ENCODE results near the gene EYA2. TPM values are rescaled to one million over a fixed set of nuclear protein-coding genes. Genes with fewer than 3 reads are reported as not detected.

The EYA2 gene
- total and polyA plus RNA-seq, 2 donors from 2014 or later = 2.6 to 7.9 TPM

DNA sequence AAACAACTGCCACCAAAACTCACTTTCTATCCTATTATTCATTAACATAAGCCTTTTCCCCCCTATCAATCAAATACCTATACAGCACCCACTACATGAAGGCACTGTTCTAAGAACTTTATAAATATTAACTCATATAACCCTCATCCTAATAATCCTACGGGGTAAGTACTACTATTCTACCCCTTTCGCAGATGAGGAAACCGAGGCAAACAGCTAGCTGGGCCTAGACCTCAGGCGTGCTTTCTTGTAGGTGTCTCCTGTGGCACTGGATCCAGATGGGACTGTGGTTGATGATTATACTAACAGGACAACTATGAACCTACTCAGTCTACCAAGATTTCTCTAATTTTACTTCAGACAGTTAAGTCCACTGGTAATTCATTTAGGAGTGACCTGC is 330.2 kb downstream of the EYA2 start:
- Histone ChIP-seq H3K9me3 (ENCODE audit: control insufficient read depth in 2 of 3, insufficient read depth in 1 of 3, low read length in 3 of 3) (no peaks in the 10 kb centered on the region), H3K27ac (ENCODE audit: low read depth in 2 of 2, low read length in 2 of 2) (no peak overlapping the region), H3K9ac (ENCODE audit: low read length in 3 of 3) (no peak overlapping the region), H3K4me1 (ENCODE audit: control insufficient read depth in 2 of 3, insufficient read depth in 2 of 3, low read depth in 1 of 3, low read length in 3 of 3) (no peaks in the 10 kb centered on the region), H3K27me3 (ENCODE audit: control insufficient read depth, insufficient read depth, low read length) (no peaks in the 10 kb centered on the region), H3K36me3 (ENCODE audit: control insufficient read depth in 2 of 3, insufficient read depth in 3 of 3, low read length in 3 of 3) (peaks cover 5 to 40% (median 17%) of the 10 kb centered on the region in 3 donors), H3K4me3 (ENCODE audit: low read length in 3 of 3) (no peak overlapping the region)
- intact Hi-C loops (cut with DNase I) = no loop called here
- DNase-seq (no peak), FAIRE-seq (no peak)
- TF ChIP-seq, protein P1, sequence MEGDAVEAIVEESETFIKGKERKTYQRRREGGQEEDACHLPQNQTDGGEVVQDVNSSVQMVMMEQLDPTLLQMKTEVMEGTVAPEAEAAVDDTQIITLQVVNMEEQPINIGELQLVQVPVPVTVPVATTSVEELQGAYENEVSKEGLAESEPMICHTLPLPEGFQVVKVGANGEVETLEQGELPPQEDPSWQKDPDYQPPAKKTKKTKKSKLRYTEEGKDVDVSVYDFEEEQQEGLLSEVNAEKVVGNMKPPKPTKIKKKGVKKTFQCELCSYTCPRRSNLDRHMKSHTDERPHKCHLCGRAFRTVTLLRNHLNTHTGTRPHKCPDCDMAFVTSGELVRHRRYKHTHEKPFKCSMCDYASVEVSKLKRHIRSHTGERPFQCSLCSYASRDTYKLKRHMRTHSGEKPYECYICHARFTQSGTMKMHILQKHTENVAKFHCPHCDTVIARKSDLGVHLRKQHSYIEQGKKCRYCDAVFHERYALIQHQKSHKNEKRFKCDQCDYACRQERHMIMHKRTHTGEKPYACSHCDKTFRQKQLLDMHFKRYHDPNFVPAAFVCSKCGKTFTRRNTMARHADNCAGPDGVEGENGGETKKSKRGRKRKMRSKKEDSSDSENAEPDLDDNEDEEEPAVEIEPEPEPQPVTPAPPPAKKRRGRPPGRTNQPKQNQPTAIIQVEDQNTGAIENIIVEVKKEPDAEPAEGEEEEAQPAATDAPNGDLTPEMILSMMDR (IDR thresholded peaks at IDR 0.05; ENCODE audit: borderline replicate concordance, extremely low read depth, insufficient read depth) = no peak

GRCh38 chr20:47225458-47225857 is 330.8 kb downstream of the EYA2 start:
- Histone ChIP-seq H3K27ac (ENCODE audit: low read depth in 2 of 2, low read length in 2 of 2) (no peak overlapping the region), H3K9me3 (ENCODE audit: control insufficient read depth in 2 of 3, insufficient read depth in 1 of 3, low read length in 3 of 3) (no peaks in the 10 kb centered on the region), H3K9ac (ENCODE audit: low read length in 3 of 3) (no peak overlapping the region), H3K27me3 (ENCODE audit: control insufficient read depth, insufficient read depth, low read length) (no peaks in the 10 kb centered on the region), H3K4me1 (ENCODE audit: control insufficient read depth in 2 of 3, insufficient read depth in 2 of 3, low read depth in 1 of 3, low read length in 3 of 3) (no peaks in the 10 kb centered on the region), H3K4me3 (ENCODE audit: low read length in 3 of 3) (no peak overlapping the region), H3K36me3 (ENCODE audit: control insufficient read depth in 2 of 3, insufficient read depth in 3 of 3, low read length in 3 of 3) (peaks cover 5 to 38% (median 17%) of the 10 kb centered on the region in 3 donors)
- TF ChIP-seq, protein P1 (IDR thresholded peaks at IDR 0.05; ENCODE audit: borderline replicate concordance, extremely low read depth, insufficient read depth) = no peak
- no peak for DNase-seq
- intact Hi-C loops (cut with DNase I) = no loop called here
- FAIRE-seq = no peak

GRCh38 chr20:47227119-47227518 is 332.5 kb downstream of the EYA2 start:
- no peak overlapping the region for H3K9ac ChIP-seq (ENCODE audit: low read length in 3 of 3)
- H3K4me3 ChIP-seq (ENCODE audit: low read length in 3 of 3) = no peak overlapping the region
- no peaks in the 10 kb centered on the region for H3K27me3 ChIP-seq (ENCODE audit: control insufficient read depth, insufficient read depth, low read length)
- peaks cover 5 to 31% (median 24%) of the 10 kb centered on the region in 3 donors for H3K36me3 ChIP-seq (ENCODE audit: control insufficient read depth in 2 of 3, insufficient read depth in 3 of 3, low read length in 3 of 3)
- DNase-seq (no peak), FAIRE-seq (no peak)
- TF ChIP-seq, protein P1 (IDR thresholded peaks at IDR 0.05; ENCODE audit: borderline replicate concordance, extremely low read depth, insufficient read depth) = no peak
- H3K27ac ChIP-seq (ENCODE audit: low read depth in 2 of 2, low read length in 2 of 2) = no peak overlapping the region
- H3K4me1 ChIP-seq (ENCODE audit: control insufficient read depth in 2 of 3, insufficient read depth in 2 of 3, low read depth in 1 of 3, low read length in 3 of 3) = no peaks in the 10 kb centered on the region
- intact Hi-C loops (cut with DNase I) = no loop called here
- no peaks in the 10 kb centered on the region for H3K9me3 ChIP-seq (ENCODE audit: control insufficient read depth in 2 of 3, insufficient read depth in 1 of 3, low read length in 3 of 3)

- FAIRE-seq = no peak
These were observed 332.9 kb downstream of the EYA2 start for GRCh38 chr20:47227576-47227975.

More at GRCh38 chr20:47227576-47227975, 332.9 kb downstream of the EYA2 start:
- Histone ChIP-seq H3K4me1 (ENCODE audit: control insufficient read depth in 2 of 3, insufficient read depth in 2 of 3, low read depth in 1 of 3, low read length in 3 of 3) (no peaks in the 10 kb centered on the region), H3K4me3 (ENCODE audit: low read length in 3 of 3) (no peak overlapping the region), H3K27me3 (ENCODE audit: control insufficient read depth, insufficient read depth, low read length) (no peaks in the 10 kb centered on the region), H3K27ac (ENCODE audit: low read depth in 2 of 2, low read length in 2 of 2) (no peak overlapping the region), H3K9ac (ENCODE audit: low read length in 3 of 3) (no peak overlapping the region), H3K9me3 (ENCODE audit: control insufficient read depth in 2 of 3, insufficient read depth in 1 of 3, low read length in 3 of 3) (no peaks in the 10 kb centered on the region), H3K36me3 (ENCODE audit: control insufficient read depth in 2 of 3, insufficient read depth in 3 of 3, low read length in 3 of 3) (peaks cover 5 to 31% (median 24%) of the 10 kb centered on the region in 3 donors)
- DNase-seq = no peak
- TF ChIP-seq, protein P1 (IDR thresholded peaks at IDR 0.05; ENCODE audit: borderline replicate concordance, extremely low read depth, insufficient read depth) = no peak
- intact Hi-C loops (cut with DNase I) = no loop called here

Measured in kidney (tissue), 14 donors.